Cardiac septum (tissue), 1 donor: ENCODE data around the gene RPRD1B. TPM values are rescaled to one million over a fixed set of nuclear protein-coding genes. Genes with fewer than 3 reads are reported as not detected.
A peak's percentile ranks its signal among the peaks of the same experiment; 100 is the strongest.
"Not testable (repeated sequence)": the region's sequence is repeated elsewhere in the genome, so short reads cannot be mapped to it uniquely, and the experiment has no call there.

ENCODE experiments used
- DNase-seq: peaks from one replicate; pipeline ENCODE4 v3.0.0-alpha.2; 2020; ENCODE audit warnings: low spot score
- intact Hi-C: fragments of 100-400 bp; cut with DNase I; formaldehyde crosslinking; loops from one replicate; pipeline ENCODE4 v1.14.0; 2022
- total RNA-seq: library from RNA; stranded (reverse); fragmentation: NEBNext Ultra II Directional; extraction: Animal tissue kit (Norgen Biotek cat#: 25700); gene quantifications from one replicate; pipeline ENCODE4 v1.2.1, GENCODE V29; 2021
- donor health status: DM: no; HTN: no; CAD: no.

Gene RPRD1B
- total RNA-seq, 1 donor from 2014 or later, result 62.2 TPM

DNA sequence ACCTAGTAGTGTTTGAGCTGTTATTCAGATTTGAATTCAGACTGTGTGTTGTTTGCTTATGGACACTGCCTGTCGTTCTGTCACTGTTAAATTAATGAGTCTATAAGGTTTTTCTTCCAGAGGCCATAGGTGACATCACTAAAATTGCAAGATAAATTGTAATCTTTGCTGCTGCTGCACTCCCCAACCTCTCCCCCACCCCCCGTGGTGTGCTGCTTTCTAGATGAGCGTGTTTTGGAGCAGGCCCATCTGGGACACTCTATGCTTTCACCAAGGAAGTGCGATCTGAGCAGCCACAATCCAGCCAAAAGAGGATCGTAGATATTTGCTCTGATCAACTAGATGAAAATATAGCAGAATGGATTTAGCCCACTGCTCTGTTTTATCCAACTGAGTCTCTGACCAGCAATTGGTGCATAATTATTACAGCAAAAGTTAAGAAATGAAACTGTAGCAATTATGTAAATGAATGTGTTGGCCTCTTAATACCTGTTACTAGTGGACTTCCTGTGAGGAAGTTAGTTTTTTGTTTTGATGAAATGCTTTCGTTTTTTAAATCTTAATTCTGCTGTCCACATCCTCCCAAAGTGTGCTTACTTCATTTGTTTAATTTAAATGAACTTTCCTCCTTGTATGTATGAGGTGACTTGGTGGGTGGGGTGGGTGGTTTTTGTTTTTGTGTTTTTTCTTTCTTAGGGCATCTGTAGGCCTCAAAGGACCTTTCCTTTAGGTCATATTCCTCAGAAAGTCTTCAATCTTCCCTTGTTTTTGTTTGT, 58.1 kb downstream of the RPRD1B start:
- DNase-seq, result no peak
- intact Hi-C loops, result no loop called here

DNA sequence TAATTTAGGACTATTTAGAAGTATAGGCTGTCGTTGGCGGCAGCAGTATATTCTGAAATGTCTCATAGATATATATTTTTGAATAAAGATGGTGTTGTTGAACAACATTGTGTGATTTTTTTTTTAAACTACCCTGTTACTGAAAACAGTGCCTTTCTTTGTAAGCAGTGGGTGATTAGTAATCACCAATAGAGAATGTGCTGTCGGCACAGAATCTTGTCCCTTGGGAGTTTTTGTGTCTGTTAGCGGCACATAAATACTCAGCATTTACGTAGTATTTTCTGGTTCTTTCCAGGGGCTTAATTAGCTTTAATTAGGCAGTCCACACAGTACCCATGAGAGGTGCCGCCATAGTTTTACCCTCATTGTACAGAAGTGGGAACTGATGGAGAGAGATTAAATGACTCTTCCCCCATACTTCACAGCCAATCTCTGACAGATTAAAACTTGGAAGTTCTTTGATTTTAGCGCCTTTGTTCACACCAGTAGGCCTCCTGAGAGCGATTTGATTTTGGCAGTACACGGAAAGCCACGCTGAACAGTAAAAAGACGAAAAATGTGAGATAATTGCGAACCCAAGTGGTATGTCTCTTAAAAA, 58.8 kb downstream of the RPRD1B start:
- intact Hi-C loops, result no loop called here
- no peak for DNase-seq

DNA sequence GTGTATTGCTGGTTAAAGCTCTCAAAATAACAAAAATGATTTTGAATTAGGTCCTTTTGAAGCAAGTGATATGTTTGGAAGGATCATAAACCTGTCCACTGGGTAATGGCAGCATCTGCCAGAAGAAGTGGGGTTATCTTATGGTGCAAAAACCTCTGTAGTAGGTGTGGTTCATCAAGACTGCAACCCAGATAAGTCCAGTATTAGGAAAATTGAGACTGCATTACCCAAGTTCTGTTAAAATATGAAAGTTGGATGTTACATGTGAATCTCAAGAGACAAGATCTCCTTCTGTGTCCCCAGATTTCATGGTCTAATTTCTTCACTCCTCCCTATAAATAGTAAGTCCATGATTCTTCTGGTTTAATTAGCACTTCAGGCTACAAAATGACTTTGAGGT, 59.4 kb downstream of the RPRD1B start:
- no peak for DNase-seq

DNA sequence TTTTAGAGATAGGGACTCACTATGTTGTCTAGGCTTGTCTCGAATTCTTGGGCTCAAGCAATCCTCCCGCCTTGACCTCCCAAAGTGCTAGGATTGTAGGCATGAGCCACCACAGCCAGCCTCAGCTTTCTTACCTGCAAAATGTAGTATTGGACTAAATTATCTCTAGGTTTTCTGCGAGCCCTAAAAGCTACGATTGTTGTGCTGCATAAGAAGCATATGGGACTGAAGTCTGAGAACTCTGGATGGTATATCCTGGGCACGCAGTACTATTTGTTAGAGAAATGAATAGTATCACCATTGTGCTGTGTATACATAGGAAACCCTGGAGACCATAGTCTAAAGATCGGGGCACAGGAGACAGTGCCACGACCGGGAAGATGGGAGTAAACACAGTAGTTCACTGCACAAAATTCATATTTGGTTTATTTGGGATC, 60.1 kb downstream of the RPRD1B start:
- DNase-seq, result no peak

More for the DNA sequence above, 59.4 kb downstream of the RPRD1B start:
- intact Hi-C loops, result no loop called here

DNA sequence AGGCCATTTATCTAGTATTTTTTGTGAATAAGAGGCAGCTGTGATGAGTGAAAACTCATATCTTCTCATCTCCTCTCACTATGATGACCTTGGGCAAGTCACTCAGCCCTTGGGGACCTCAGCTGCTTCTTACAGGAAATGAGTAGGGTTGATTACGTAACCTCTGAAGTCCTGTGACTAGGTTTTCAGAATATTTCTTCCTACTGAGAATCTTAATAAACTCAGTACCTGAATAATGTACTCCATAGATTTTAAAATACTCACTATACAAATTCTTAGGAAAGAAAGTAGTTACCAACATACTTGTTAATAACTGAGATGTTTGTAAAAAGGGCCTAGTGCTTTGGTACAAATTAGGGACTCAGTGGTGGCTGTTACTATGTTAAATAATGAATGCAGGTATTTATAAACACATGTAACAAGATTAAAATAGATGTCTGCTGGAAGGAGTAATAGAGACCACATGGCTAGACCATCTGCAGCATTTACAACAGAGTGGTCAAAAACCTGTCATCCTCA, 60.9 kb downstream of the RPRD1B start:
- no peak for DNase-seq
- intact Hi-C loops, result no loop called here

More for the DNA sequence above, 60.1 kb downstream of the RPRD1B start:
- intact Hi-C loops, result no loop called here

DNA sequence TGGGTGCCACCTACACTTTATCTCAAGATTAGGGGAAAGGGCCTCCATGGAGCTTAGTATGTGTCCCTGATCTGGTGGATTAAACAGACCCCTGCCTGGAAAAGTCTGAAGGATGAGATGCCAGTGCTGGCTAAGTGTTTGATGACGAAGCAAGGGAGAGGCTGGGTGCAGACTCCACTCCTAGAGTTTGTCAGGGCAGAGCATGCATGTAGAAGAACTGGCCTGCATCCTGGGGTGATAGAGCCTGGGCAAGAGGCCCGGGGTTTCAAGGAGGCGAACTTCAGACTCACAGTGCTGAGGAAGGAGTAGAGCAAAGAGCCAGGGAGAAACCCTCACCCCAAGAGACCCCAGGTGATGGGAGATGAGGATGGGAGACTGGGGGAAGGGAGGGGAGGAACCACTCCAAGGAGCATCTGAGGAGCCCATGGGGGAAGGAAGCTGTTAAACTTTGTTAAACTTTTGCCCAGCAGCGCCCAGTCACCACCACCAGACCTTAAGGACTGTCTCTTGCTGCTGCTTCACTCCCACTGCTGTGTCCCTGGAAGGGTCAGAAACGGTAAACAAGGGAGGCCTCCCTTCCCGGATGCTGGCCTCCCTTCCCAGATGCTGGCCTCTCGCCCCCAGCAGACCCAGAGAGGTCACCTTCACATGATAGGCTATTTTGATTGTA, 61.6 kb downstream of the RPRD1B start:
- DNase-seq, result no peak
- intact Hi-C loops, result no loop called here

DNA sequence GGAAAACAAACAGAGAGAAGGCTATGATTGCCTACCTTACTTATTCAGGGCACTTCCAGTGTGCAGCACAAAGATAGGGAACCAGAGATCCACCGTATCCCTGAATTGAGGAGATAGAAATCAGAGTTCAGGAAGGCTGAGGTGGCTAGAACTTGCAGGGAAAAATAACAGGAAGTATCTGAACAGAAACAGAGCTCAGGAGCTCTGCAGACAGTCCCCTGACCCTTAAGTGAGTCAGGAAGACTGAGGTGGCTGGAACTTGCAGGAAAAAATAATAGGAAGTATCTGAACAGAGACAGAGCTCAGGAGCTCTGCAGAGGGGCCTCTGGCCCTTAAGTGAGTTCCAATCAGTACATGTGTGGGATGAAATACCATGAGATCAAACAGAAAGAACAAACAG, 65.4 kb downstream of the RPRD1B start:
- DNase-seq, result no peak
- intact Hi-C loops, result no loop called here

DNA sequence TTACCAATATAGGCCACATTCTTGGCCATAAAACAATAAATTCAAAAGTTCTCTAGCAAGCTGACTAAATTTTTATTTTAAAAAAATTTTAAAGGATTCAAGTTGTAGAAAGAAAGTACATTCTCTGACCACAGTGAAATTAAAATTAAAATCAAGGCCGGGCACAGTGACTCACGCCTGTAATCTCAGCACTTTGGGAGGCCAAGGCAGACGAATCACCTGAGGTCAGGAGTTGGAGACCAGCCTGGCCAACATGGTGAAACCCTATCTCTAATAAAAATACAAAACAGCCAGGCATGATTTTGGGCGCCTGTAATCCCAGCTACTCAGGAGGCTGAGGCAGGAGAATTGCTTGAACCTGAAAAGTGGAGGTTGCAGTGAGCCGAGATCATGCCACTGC, 68.7 kb downstream of the RPRD1B start:
- DNase-seq, intact Hi-C loops: not testable (repeated sequence)

DNA sequence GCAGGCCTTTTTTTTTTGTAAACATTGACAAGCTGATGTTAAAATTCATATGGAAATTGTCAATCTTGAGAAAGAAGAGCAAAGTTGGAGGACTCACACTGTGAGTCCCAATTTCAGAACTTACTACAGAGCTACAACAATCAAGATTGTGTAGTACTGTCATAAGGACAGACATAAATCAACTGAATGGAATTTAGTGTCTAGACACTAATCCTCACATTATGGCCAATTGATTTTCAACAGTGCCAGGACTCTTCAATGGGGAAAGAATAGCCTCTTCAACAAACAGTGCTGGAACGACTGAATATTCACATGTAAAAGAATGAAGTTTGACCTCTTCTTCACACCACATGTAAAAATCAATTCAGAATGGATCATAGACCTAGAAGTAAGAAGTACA, 70.7 kb downstream of the RPRD1B start:
- no peak for DNase-seq
- intact Hi-C loops, result no loop called here

DNA sequence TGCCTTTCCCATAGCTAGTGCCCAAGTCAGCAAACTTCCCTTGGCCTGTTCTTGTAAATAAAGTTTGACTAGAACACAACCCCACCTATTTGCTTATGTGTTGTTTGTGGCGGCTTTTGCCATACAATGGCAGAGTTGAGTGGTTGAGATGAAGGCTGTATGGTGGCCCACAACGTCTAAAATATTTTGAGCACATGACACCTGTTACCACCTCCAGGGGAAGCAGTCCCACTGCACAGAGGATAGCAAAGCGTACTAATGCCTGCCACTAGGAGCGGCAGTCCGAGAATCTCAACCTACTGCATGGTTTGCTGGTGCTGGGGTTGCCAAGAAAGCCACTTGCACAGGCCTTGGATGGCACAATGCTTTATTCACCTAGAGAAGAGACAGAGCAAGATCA, 72.9 kb downstream of the RPRD1B start:
- intact Hi-C loops, result loop anchor here (5.0 kb wide), 1 partner anchor 34 kb away; no protein-coding TSS in a partner anchor

DNA sequence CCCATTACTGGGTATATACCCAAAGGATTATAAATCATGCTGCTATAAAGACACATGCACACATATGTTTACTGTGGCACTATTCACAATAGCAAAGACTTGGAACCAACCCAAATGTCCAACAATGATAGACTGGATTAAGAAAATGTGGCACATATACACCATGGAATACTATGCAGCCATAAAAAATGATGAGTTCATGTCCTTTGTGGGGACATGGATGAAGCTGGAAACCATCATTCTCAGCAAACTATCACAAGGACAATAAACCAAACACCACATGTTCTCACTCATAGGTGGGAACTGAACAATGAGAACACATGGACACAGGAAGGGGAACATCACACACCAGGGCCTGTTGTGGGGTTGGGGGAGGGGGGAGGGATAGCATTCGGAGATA, 73.8 kb downstream of the RPRD1B start:
- not testable (repeated sequence) for DNase-seq
- intact Hi-C loops, result loop anchor here (5.0 kb wide), 1 partner anchor 35 kb away; no protein-coding TSS in a partner anchor

More for the DNA sequence above, 72.9 kb downstream of the RPRD1B start:
- DNase-seq, result no peak

DNA sequence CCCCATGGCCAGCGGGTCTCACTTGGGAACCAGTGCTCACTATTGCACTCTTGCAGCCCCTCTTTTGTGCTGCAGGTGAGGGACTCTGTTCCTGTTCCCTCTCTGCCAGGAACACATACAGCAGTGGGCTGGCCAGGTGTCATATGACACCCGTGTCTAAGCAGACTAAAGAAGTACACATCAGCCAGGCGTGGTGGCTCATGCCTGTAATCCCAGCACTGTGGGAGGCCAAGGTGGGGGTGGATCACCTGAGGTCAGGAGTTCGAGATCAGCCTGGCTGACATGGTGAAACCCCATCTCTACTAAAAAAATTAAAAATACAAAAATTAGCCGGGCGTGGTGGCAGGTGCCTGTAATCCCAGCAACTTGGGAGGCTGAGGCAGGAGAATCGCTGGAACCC, 74.4 kb downstream of the RPRD1B start:
- DNase-seq, result not testable (repeated sequence)
- intact Hi-C loops, result loop anchor here (5.0 kb wide), 1 partner anchor 36 kb away; no protein-coding TSS in a partner anchor

DNA sequence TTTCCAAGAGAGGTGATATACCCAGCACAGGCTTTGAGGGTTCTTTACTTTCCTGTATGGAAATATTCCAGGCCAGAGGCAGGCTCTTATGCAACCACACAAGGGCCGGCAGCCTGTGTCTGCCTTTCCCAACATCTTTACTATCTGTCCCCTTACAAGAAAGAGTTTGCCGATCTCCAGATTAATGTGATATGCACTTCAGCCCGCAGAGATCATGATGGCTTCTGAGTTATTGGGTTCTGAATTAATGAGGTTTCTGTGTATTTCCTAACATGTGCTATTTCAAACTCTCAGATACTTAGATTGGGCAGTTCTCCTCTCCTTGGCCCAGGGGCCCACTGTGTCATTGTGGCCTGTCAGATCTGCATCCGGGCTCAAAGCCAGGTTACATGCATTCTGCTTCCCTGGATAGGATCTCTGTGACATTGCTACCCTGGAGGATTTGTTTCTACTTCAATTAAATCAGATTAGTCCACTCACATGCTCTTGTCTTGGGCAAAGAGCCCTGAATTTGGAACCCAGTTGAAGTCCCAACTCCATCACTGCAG, 75.0 kb downstream of the RPRD1B start:
- no peak for DNase-seq
- intact Hi-C loops, result loop anchor here (5.0 kb wide), 1 partner anchor 36 kb away; no protein-coding TSS in a partner anchor

DNA sequence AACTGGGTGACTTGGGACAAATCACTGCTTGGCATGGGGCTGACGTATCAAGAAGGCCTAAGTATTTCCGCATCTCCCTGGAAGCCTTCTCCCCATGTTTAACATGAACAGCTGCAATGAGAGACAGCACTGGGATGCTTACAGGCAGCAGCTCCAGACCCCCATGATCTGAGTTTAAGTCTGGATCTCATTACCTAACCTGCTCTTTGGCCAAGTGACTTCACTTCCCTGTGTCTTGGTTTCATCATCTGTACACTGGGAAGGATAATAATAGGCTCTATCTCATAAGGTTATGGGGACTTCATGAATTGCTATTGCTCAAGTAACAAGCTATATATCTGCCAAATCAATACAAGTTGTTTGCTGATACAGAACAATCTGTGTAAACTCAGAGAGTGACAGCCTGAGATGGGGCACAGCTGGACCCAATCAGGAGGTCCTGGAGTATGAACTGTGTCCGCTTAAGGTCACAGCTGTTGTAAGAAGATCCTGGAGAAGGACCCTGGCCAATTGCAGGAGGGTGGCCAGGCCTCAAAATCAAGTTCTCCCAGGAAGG, 75.5 kb downstream of the RPRD1B start:
- intact Hi-C loops, result loop anchor here (5.0 kb wide), 1 partner anchor 37 kb away; no protein-coding TSS in a partner anchor
- no peak for DNase-seq

DNA sequence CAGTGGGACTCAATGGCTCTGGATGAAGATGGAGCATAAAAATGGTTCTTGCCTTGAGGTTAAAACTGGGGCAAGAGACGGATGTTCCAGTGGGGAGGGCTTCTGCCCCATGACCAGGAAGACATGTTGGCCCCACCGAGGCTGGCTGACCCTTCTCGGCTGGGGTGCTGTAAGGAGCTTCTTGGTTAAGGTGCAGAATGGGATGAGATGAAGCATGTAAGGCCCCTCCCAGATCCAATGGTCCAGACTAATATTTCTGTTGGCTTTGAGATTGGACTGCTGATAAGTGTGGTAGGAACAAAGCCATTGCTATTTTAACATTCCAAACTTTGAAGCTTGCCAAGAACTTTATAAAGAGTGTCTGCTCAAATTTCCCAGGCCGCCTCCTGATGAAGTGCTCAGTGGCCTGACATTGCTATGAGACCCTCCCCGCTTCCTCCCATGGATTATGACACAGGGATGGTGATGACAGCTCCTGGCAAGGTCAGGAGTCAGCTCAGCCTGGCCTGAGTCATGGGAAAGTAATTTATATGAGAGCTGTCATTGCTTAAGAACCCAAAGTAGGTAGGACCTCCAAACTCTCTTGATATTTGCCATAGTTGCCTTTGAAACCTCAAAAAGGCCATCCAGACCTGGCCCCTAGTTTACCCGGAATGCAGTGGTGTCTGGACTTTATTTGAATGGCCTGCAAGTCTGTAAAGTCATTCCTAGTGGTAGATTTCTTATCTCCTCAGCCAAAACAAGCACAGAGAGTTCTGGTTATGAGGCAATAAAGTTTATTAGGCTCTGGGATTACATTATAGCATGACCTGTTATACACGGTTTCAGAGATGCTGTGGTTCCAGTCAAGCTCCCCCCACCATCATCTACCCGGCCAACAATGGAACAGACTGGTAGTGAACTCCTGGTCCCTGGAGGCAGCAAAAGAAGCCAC, 76.3 kb downstream of the RPRD1B start:
- intact Hi-C loops, result loop anchor here (1.0 to 5.0 kb wide), 2 partner anchors 16 to 38 kb away; no protein-coding TSS in a partner anchor
- DNase-seq, result peak; percentile 88

DNA sequence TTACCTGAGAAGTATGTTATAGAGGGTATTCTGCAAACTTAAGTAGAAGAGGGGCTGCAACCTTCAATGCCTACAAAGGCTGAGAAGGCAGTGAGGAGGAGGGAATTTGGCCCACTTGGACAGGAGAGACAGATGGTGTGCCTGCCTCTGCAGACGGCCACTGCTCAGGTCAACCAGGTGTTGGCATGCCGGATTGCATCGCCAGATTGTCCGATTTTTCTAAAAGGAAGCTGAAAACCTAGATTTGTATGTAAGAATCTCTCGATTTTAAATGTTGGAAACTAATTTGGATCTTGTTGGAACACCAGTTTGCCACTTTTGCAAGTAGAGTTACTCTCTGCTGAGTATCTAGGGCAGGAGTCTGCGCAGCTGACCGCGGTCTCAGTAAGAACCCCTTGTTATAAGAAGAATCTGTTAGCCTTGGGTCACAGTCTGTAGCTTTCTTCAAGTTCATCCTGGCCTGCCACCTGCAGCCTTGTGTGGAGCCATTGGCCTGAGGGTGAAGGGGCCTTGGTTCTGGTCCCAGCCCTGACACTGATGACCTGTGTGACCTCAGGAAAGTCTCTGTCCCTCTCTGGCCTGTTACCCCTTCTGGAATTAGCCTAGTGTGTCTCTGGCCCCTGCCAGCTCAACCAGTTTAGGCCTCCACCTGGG, 77.1 kb downstream of the RPRD1B start:
- no peak for DNase-seq
- intact Hi-C loops, result loop anchor here (1.0 kb wide), 1 partner anchor 16 kb away; no protein-coding TSS in a partner anchor

DNA sequence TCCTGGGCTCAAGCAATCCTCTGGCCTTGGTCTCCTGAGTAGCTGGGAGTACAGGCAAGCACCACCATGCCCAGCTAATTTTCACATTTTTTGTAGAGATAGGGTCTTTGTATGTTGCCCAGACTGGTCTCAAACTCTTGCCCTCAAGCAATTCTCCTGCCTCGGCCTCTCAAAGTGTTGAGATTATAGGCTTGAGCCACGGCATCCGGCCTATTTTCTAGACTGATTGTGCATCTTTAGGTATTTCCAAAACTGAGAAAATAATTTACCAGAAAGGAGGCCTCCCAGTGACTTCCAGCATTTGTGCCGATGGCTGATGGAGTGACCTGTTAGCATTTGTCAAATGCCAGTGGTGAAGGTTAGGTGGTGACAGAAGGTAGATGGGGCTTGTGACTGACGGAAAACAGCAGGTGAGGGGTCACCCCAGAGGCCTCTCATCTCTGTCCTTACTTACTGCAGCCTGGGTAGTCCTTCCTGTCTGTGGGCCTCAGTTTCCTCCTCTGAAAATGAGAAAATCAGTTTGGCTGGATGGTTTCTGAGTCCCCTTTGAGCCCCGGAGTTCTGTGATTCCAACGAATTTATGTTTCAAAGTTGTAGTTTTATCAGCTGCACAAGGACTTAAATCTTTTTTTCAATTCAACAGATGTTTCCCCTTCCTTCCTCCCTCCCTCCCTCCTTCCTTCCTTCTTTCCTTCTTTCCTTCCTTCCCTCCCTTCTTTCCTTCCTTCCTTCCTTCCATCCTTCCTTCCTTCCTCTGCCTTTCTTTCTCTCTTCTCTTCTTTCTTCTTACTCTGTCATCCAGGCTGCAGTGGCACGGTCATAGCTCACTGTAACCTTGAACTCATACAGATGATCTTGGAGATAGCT, 78.1 kb downstream of the RPRD1B start:
- intact Hi-C loops, result no loop called here
- no peak for DNase-seq
